ENCODE data around the gene TRPM7.

Gene TRPM7

GRCh38 chr15:50562735-50563640 is 123.6 kb downstream of the TRPM7 start:
- DNase-seq (ENCODE audit: low read depth), result no peak

GRCh38 chr15:50558012-50558411 is 128.6 kb downstream of the TRPM7 start:
- DNase-seq (ENCODE audit: low read depth), result no peak

DNA sequence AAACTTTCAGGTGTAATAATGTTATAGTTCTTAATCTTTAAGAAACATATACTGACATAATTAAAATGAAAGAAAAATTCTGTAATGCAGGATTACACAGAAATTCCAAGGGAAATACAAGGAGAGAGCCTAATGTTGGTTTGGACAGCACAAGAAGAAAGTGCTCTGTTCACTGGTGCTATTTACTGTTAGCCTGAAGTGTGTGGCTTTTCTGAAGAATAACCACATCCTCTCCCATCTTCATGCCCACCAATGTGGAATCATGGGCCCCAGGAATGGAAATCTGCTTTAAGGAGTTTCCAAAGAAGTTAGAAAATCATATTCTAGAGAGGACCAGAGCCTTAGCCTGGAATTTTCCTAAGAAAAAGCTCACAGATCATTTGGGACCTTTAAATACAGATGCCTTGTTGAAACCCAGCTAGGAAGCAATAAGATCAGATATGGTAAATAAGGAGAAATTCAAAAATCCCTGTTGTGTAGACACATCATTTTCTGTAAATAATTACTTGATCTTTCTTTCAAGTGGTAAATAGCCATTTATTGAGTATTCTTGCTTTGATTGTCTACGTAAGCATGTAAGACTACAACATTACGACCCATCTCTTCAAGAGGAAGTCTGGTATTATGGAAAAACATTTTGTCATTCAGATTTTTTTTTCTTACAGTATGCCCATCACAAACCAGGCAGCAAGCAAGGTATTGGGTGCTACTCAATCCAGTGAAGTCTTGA is 129.8 kb downstream of the TRPM7 start:
- DNase-seq (ENCODE audit: low read depth), result no peak

GRCh38 chr15:50552238-50552637 is 134.4 kb downstream of the TRPM7 start:
- no peak for DNase-seq (ENCODE audit: low read depth)

DNA sequence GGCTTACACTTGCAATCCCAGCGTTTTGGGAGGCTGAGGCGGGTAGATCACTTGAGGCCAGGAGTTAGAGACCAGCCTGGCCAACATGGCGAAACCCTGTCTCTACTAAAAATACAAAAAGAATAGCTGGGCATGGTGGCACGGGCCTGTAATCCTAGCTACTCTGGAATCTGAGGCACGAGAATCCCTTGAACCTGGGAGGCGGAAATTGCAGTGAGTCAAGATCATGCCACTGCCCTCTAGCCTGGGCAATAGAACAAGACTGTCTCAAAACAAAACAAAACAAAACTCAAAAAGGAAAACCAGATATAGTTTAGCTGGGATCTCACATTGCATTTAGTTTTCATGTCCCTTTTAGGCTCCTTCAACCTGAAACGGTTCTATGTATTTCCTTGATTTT is 137.3 kb downstream of the TRPM7 start:
- no peak for DNase-seq (ENCODE audit: low read depth)

- DNase-seq (ENCODE audit: low read depth), result no peak
These were observed 140.0 kb downstream of the TRPM7 start, which contains the start of gene USP50 for GRCh38 chr15:50546566-50546965. Gene USP50, minus strand, starts transcription at chr15:50546666. Its CDS starts 141 bp downstream, at chr15:50546525.

GRCh38 chr15:50544368-50544767 is 142.2 kb downstream of the TRPM7 start:
- DNase-seq (ENCODE audit: low read depth), result no peak

DNA sequence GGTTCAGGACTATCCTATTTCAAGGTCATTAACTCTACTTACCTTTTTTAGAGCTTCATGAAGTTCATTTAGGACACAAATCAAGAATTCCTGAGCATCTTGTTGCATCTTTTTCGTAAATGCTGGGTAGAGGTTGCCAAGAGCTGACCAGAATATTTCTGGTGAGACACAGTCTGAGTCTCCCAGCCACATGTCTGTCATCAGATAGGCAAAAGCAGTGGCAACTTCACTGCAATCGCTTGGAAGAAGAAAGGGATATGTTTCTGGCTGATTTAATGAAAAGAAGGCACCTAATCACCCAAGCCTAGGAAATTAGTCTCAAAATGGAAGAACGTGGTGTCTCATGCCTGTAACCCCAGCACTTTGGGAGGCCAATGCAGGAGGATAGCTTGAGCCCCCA is 143.0 kb downstream of the TRPM7 start:
- peak; percentile 42 for DNase-seq (ENCODE audit: low read depth)

GRCh38 chr15:50542887-50543210 is 143.7 kb downstream of the TRPM7 start:
- DNase-seq (ENCODE audit: low read depth), result no peak

DNA sequence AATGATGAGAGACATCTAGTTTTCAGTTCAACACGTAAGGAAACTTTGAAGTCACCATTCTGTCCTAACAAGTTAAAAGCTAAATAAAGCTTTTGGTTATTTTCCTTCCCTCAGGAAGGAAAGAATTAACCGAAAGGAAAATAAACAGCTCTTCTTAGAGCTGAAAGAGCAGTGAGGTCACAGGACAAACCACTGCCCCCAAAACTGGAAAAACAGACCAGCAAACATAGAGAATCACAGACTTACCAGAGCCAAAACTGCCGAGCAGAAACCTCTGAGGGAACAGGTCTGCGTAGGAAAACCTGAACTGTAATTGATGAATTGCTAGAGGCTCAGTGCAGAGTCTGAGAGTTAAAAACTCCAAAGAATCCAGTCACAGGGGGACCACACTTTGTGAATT is 154.8 kb downstream of the TRPM7 start:
- DNase-seq (ENCODE audit: low read depth), result no peak

DNA sequence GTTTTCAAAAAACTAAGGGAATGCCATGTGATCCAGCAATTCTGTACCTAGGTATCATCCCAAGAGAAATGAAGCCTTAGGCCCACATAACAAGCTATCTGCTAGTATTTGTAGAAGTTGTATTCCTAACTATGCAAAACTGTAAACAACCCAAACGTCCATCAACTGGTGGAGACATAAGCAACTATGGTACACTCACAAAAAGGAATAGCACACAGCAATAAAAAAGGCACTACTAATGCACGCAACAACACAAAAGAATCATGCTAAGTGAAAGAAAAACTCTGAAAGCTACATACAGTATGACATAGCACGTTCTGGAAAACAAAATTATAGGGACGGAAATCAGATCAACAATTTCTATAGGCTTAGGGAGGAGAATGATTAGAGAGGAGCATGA is 155.4 kb downstream of the TRPM7 start:
- no peak for DNase-seq (ENCODE audit: low read depth)

GRCh38 chr15:50523851-50524251 is 162.7 kb downstream of the TRPM7 start:
- DNase-seq (ENCODE audit: low read depth), result peak; percentile 17

GRCh38 chr15:50519740-50520425 is 166.7 kb downstream of the TRPM7 start:
- no peak for DNase-seq (ENCODE audit: low read depth)

- DNase-seq (ENCODE audit: low read depth), result no peak
These were observed 173.6 kb downstream of the TRPM7 start for GRCh38 chr15:50513001-50513400.
